ENCODE measurements around the gene KLF16. TPM values are rescaled to one million over a fixed set of nuclear protein-coding genes. Genes with fewer than 3 reads are reported as not detected.

Gene KLF16
- total RNA-seq, 1 donor from 2014 or later, result 23.1 TPM

- intact Hi-C loops (cut with micrococcal nuclease), result no loop called here
Measured at GRCh38 chr19:1828279-1829238, 34.8 kb downstream of the KLF16 start.

DNA sequence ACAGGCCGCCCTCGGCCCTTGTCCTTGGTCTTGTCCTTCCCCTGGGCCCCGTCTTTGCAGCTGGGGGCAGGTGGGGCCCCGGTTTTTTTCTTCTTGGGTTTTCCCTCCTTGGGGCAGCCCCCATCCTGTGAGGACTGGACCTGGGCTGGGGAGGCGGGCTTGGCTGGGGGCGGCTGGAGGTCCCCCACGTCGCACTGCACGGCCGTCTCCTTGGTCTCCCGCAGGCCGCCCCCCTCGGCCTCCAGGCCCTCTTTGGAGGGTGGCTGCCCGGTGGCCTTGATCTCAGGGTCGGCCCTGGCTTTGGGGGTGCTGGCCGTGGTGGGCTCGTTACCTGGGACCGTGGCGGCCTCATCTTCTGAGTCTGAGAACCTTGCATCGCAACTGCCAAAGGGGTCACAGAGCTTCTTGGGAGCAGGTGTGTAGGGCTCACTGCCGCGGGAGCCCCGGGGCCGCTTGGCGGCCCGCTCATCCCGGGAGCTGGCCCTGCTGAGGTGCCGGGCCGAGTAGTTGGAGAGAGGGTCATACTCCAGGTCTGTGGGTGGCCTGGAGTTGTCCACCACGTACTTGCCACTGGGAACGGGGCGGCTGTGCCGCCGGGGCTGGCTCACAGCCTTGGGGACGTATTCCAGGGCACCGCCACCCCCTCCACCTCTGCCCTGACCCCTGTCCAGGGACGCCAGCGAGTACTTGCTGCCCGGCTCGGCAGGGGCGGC lies 35.7 kb downstream of the KLF16 start:
- intact Hi-C loops (cut with micrococcal nuclease), result no loop called here

DNA sequence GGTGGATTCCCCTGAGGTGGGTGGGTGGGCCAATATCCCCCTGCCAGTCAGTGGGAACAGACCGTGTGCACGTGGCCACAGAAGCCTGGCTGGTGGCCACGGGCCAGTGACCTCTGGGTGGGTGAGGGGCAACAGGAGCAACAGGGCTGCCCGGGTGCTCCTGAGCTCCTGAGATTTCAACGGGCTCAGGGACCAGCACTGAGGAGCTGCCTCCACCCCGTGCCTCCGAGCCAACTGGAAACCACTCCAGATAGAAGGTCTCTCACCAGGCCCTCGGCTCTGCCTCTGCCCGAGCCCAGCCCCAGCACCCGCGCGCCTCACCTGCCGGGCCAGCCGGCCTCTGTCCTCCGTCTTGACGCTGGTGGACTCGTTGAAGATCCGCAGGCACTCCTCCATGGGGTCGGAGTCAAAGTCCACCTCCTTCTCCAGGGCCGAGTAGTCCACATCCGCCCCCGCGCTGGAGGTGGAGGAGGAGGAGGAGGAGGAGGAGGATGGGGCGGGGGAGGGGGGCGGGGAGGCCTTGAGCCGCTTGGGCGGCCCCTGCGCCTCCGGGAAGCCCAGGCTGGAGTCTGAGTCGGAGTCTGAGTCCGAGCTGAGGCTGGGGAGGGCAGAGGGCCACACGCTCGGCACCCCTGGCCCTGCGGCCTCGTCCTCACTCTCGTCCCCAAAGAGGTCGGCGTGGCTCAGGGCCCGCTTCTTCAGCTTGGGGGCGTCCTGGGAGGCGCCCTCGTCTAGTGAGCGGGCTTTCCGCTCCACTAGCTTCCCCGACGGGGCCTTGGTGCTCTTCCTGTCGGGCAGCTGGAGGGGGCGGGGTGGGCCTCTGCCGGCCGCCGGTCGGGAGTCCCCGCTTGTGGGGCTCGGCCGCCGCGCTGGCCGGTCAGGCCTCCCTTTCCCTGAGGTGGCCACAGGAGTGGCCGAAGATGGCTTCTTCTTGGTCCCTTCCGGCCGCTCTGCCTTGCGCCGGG lies 36.5 kb downstream of the KLF16 start:
- intact Hi-C loops (cut with micrococcal nuclease), result no loop called here

DNA sequence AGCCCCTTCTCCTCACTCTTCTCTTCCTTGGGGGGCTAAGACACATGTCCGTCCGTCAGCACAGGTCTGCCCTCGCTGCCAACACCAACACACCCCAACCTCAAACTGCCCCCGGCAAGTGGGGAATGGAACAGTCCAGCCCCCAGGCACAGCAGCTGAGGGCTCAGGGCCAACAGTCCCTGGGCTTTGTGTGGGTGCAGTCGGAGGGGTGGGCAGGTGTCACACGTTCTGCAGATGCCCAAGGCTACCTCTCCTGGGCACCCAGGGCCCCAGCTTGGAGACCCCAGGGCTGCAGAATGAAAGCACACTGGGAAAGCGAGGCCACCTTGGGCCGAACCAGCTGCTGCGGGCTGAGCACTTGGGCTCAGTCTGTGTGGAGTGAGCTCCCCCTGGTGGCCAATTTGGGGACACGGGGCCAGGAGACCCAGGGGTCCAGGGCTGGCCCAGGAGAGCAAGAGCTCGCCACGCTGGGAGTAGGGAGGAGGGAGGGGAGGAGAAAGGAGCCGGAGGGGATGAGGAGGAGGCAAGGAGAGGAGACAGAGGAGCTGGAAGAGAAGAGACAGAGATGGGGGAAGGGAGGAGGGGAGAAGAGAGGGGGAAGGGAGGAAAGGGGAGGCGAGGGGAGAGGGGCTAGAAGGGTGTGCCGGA lies 37.3 kb downstream of the KLF16 start:
- intact Hi-C loops (cut with micrococcal nuclease), result no loop called here

GRCh38 chr19:1824252-1824622 lies 39.1 kb downstream of the KLF16 start:
- intact Hi-C loops (cut with micrococcal nuclease), result no loop called here

- intact Hi-C loops (cut with micrococcal nuclease), result no loop called here
Measured at GRCh38 chr19:1823539-1824251, 39.7 kb downstream of the KLF16 start.

- intact Hi-C loops (cut with micrococcal nuclease), result no loop called here
Measured at GRCh38 chr19:1823020-1823419, 40.4 kb downstream of the KLF16 start.

DNA sequence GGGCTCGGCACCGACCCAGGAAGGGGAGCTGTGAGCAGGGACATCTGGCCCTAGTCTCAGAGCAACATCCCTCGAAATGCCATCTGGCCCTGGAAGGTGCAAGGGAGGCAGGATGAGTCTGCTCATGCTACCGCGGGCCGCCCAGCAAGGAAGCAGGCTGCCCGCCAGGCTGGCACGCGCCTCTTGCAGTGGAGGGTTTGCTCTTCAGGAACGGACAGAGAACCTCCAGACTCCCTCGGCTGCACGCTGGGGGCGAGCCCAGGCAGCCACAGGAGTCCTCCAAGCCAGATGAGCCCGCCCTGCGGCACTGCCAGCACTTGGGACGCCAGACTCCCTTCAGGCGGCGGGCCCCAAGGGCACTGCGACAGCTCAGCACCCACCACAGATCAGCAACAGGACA lies 41.2 kb downstream of the KLF16 start:
- intact Hi-C loops (cut with micrococcal nuclease), result no loop called here

GRCh38 chr19:1819341-1820255 lies 43.8 kb downstream of the KLF16 start:
- intact Hi-C loops (cut with micrococcal nuclease), result no loop called here

- intact Hi-C loops (cut with micrococcal nuclease), result no loop called here
Measured at GRCh38 chr19:1818549-1819195, 44.7 kb downstream of the KLF16 start.

GRCh38 chr19:1817553-1818179 lies 45.7 kb downstream of the KLF16 start:
- intact Hi-C loops (cut with micrococcal nuclease), result no loop called here

DNA sequence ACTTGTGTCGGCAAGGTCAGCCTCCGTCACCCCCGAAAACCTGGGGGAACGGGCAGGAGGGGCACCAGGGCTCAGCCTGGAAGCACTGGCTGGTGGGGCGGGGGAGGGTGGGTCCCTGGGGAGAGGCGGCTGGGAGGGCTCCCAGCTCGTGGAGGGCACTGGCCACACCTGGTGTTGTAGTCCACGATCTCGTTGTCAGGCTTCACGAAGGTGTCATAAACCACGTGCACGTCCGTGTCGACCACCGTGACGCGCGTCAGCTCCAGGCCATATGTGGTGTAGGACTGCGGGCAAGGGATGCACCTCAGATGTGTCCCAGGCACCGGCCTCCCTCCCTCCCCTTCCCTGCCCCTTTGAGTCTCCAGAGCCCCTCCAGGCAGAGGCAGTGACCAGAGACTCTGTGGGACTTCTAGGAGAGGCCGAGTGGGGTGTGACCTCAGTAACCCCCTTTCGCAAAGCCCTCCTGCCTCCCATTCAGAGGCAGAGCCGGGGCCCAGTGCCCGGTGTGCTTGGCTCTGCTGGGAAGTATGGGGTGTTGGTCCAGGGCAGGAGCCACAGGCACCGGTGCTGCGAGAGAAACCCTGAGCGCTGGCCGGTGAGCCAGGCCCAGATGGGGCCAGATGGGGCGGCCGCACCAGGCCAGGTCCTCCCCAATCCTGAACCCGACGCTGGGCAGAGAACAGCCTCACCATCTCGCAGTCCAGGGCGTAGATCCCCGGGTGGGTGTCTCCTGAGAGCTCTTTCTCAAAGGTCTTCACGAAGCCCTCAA lies 46.7 kb downstream of the KLF16 start:
- intact Hi-C loops (cut with micrococcal nuclease), result no loop called here

DNA sequence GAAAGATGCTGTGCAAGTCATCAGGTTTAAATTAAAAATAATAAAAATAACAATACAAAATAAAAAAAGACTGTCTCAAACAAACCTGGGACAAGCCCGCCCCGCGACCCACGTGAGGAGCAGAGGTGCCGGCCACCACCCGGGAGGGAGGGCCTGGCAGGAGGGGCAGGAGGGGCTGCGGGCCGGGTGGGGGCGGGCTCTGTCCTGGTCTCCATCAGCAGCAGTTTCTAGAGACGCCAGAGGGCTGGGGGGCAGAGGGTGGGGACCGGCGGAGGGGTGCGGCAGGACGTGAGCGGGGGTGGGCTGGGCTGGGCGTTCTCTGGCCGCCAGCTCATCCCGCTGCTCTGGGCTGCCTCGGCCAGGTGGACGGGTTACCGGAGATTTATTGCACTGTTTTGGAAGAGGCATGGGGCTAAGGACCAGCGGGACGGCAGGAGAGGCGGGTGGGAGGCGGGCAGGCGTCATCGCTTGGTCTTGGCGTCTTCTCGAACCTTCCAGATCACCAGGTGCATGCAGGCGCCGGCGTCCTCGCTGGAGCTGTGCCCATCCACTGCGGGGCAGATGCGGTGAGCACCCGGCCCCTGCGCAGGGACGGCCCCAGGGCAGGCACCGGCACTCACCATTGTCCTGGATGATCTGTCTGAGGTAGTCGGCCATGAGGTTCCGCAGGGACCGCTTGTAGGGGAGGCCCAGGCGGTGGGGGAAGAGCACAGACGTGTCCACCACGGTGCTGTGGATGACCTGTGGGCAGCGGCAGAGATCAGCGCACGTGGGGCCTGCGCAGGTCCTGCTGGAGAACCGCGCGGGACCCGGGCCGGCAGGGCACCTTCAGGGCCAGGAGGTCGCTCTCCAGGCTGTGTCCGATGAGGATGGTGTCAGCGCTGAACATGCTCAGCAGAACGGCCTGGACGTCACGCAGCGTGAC lies 47.5 kb downstream of the KLF16 start:
- intact Hi-C loops (cut with micrococcal nuclease), result no loop called here

DNA sequence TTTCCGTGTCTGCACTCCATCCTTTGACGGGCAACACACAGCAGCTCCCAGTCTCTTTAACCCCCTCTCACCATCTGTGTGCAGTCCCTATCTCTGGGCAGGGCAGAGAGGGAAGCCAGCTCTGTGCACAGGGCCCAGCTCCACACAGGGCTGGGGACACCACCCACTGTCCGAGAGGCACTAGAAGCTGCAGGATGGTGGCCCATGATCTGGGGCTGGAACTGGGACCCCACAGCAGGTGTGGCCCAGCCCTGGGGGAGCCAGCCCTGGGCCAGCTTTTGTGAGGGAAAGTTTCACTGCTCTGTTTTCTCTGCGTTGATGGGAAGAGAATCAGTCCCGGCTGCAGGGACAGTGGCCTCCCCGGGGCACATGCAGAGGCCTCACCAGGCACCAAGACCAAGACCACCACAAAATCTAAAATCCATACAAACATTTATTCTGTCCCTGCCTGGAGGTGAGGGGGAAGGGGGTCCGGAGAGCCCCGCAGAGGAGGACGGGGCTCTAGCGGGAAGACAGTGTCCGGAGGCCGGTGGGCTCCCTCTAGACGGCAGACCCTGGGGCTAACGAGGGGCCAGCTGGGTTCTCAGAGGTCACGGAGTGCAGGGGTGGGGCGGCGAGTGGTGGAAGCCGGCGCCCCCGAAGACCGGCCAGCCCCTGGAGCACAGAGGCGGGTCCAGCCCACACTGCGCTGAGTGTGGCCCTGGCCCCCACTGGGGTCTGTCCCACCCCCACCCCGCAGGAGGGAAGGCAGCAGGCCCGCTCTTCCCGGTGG lies 48.4 kb downstream of the KLF16 start:
- intact Hi-C loops (cut with micrococcal nuclease), result loop anchor here (5.0 kb wide), 1 partner anchor 223 kb away; the partner anchor contains the start of gene MBD3

DNA sequence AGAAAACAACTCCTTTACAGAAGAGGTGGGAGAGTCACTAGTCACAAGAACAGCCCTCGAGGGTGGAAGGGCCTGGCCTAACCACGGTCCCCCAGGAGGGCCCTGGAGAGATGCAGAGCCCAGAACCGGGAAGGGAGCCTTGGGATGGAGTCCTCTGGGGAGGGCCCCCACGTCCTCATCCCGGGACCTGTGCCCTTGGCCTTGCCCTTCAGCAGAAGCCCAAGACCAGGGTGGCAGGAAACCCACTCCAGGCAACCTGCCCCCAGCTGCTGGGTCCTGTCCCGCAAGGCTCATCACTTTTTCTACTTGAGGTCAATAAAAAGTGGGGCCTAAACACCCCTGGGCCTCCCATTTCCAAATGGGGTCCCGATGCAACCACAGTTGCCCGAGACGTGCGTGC lies 49.0 kb downstream of the KLF16 start:
- intact Hi-C loops (cut with micrococcal nuclease), result loop anchor here (5.0 kb wide), 1 partner anchor 222 kb away; the partner anchor contains the start of gene MBD3
